Measurements from ENCODE around the gene QPCTL. TPM values are rescaled to one million over a fixed set of nuclear protein-coding genes. Genes with fewer than 3 reads are reported as not detected.

Gene QPCTL
- total and polyA plus RNA-seq, 9 of the 15 experiments (the other 6 are each of a cell fraction or from before 2014, with no cell fraction given): 0.99 to 31.3 (median 12.7) TPM

DNA sequence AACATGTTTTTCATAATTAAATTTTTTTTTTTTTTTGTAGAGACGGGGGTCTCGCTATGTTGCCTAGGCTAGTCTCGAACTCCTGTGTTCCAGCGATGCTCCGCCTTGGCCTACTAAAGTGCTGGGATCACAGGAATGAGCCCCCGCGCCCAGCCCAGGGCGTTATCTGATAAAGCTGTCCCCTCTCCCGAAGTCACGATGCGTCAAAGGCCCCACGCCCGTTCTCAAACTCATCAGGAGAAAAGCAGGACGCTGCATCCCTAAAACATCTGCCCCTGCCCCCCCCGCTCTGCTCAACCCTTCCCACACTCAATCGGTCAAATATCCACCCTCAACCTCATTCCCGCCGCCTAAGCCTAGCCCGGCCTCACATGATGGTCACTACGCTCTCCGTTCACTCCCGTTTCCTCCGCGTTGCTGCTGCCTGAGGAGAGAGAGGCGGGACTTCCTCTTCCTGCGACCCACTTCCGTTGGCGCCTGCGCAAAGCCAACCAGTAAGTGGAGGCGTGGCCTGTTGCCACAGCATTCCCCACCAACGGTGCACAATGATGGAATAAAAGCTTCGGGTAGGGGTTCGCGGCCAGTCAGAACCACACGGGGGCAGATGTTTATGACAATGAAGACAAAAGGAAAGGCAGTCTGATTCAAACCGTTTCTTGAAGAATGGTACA lies 815 bp upstream of the QPCTL start, which contains the start of gene SNRPD2:
SNRPD2 (minus strand) TSS at position 438 of the 671 bp plus-strand sequence; CDS start at position 373, 65 bp downstream.
- peaks cover 9 to 20% of the 10 kb centered on the region in 2 experiments; a peak in 4 of 5 replicates for H3K4me1 ChIP-seq (replicated peaks in 1 of 2; ENCODE audit: control insufficient read depth in 2 of 2, insufficient read depth in 2 of 2, low read length in 2 of 2)
- no peaks in the 10 kb centered on the region for H3K9me1 ChIP-seq (ENCODE audit: control insufficient read depth, insufficient read depth, low read length)
- H3K36me3 ChIP-seq (ENCODE audit: control insufficient read depth, insufficient read depth, low read length): peaks cover 61% of the 10 kb centered on the region
- TSS peak; percentile 88 for BruUV-seq (replicated peaks)
- H3K9me3 ChIP-seq (replicated peaks; ENCODE audit: control insufficient read depth, insufficient read depth, low read depth, low read length): no peaks in the 10 kb centered on the region
- peak within 1 kb of the TSS; percentile 91 for H3K27ac ChIP-seq (ENCODE audit: extremely low read depth, low read depth, low read length)
- peak; percentile 83 for ATAC-seq
- peak within 1 kb of the TSS; percentile 95 for H2AFZ ChIP-seq (ENCODE audit: low read depth, low read length)
- intact Hi-C loops (cut with micrococcal nuclease): no loop called here
- WGBS (ENCODE audit: insufficient coverage, low coverage, missing lambda C conversion rate): 2% methylated on average over 18 of the region's 36 CpGs
- no peaks in the 10 kb centered on the region for H3K27me3 ChIP-seq (ENCODE audit: control insufficient read depth in 2 of 2, insufficient read depth in 2 of 2, low read length in 2 of 2)
- no peak for FAIRE-seq
- DNase-seq (ENCODE audit: extremely low read depth in 1 of 4, low spot score in 3 of 4): peak; percentile 89 to 96 (median 94)
- peak within 1 kb of the TSS; percentile 97 for H3K4me2 ChIP-seq (ENCODE audit: insufficient read depth, low read length)
- in situ Hi-C loops (cut with MboI): no loop called here
- peak within 1 kb of the TSS; percentile 84 to 94 for H3K9ac ChIP-seq (ENCODE audit: insufficient read depth in 1 of 2, low read depth in 2 of 2, low read length in 2 of 2)
- H3K4me3 ChIP-seq: peak within 1 kb of the TSS; percentile 78
- 0 out of 2 replicates have a peak, but pooled peaks cover 4% of the 10 kb centered on the region for H4K20me1 ChIP-seq (replicated peaks; ENCODE audit: control insufficient read depth, insufficient read depth, low read length)
- ChIA-PET CTCF (ENCODE audit: low intra/inter-chr PET ratio) (no interaction called here), POLR2A (interaction anchor here (0.7 to 3.2 kb wide), 19 partner anchors 8 to 81 kb away, joined by 3 to 30 read pairs (median 6); partner anchors contain the start of genes FBXO46 and SIX5)
- H3K79me2 ChIP-seq (ENCODE audit: control insufficient read depth, insufficient read depth, low read length): peaks cover 45% of the 10 kb centered on the region
- TF ChIP-seq, protein P1, sequence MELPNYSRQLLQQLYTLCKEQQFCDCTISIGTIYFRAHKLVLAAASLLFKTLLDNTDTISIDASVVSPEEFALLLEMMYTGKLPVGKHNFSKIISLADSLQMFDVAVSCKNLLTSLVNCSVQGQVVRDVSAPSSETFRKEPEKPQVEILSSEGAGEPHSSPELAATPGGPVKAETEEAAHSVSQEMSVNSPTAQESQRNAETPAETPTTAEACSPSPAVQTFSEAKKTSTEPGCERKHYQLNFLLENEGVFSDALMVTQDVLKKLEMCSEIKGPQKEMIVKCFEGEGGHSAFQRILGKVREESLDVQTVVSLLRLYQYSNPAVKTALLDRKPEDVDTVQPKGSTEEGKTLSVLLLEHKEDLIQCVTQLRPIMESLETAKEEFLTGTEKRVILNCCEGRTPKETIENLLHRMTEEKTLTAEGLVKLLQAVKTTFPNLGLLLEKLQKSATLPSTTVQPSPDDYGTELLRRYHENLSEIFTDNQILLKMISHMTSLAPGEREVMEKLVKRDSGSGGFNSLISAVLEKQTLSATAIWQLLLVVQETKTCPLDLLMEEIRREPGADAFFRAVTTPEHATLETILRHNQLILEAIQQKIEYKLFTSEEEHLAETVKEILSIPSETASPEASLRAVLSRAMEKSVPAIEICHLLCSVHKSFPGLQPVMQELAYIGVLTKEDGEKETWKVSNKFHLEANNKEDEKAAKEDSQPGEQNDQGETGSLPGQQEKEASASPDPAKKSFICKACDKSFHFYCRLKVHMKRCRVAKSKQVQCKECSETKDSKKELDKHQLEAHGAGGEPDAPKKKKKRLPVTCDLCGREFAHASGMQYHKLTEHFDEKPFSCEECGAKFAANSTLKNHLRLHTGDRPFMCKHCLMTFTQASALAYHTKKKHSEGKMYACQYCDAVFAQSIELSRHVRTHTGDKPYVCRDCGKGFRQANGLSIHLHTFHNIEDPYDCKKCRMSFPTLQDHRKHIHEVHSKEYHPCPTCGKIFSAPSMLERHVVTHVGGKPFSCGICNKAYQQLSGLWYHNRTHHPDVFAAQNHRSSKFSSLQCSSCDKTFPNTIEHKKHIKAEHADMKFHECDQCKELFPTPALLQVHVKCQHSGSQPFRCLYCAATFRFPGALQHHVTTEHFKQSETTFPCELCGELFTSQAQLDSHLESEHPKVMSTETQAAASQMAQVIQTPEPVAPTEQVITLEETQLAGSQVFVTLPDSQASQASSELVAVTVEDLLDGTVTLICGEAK (IDR thresholded peaks at IDR 0.05): peak; percentile 97
- TF ChIP-seq, protein P1 (CRISPR knock-in tag; IDR thresholded peaks at IDR 0.05): no peak
- TF ChIP-seq CHD2 (IDR thresholded peaks at IDR 0.05; ENCODE audit: low read depth, low read length): no peak
- TF ChIP-seq, protein P2, sequence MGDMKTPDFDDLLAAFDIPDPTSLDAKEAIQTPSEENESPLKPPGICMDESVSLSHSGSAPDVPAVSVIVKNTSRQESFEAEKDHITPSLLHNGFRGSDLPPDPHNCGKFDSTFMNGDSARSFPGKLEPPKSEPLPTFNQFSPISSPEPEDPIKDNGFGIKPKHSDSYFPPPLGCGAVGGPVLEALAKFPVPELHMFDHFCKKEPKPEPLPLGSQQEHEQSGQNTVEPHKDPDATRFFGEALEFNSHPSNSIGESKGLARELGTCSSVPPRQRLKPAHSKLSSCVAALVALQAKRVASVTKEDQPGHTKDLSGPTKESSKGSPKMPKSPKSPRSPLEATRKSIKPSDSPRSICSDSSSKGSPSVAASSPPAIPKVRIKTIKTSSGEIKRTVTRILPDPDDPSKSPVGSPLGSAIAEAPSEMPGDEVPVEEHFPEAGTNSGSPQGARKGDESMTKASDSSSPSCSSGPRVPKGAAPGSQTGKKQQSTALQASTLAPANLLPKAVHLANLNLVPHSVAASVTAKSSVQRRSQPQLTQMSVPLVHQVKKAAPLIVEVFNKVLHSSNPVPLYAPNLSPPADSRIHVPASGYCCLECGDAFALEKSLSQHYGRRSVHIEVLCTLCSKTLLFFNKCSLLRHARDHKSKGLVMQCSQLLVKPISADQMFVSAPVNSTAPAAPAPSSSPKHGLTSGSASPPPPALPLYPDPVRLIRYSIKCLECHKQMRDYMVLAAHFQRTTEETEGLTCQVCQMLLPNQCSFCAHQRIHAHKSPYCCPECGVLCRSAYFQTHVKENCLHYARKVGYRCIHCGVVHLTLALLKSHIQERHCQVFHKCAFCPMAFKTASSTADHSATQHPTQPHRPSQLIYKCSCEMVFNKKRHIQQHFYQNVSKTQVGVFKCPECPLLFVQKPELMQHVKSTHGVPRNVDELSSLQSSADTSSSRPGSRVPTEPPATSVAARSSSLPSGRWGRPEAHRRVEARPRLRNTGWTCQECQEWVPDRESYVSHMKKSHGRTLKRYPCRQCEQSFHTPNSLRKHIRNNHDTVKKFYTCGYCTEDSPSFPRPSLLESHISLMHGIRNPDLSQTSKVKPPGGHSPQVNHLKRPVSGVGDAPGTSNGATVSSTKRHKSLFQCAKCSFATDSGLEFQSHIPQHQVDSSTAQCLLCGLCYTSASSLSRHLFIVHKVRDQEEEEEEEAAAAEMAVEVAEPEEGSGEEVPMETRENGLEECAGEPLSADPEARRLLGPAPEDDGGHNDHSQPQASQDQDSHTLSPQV (IDR thresholded peaks at IDR 0.05): no peak
- TF ChIP-seq KAT8 (IDR thresholded peaks at IDR 0.05; ENCODE audit: low read depth): no peak
- TF ChIP-seq CBX8 (IDR thresholded peaks at IDR 0.05; ENCODE audit: borderline replicate concordance, extremely low read depth, low read depth, low read length, poor library complexity, severe bottlenecking): no peak

Measured in K562 (cell line).